DMS 273 (cell line): ENCODE data around the gene ACSM3.
"Not testable (repeated sequence)": the region's sequence is repeated elsewhere in the genome, so short reads cannot be mapped to it uniquely, and the experiment has no call there.

Experiments used
- DNase-seq: peaks from one replicate; lab custom pipeline; 2025; ENCODE audit not compliant: unreplicated experiment; lab: John Stamatoyannopoulos, UW

The ACSM3 gene

GRCh38 chr16:20755799-20756198, 8.0 kb upstream of the ACSM3 start:
- DNase-seq, result not testable (repeated sequence)

DNA sequence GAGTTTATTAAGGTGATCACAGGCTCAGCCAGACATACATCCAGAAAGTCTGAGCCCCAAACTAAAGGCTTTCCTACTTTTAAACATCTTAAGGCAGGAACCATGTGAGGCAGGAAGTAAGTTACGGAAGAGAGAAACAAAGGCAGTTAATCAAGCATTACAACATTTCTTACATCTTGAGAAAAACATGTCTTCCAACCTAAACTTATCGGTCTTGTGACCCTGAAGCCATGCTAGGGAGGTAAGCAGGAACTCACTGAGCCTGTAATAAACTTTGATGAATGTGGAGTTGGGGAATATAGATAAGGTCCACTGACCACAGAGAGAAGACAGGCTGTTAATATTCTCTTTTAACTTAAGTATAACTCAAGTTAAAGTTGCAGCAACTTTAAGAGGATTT, 3.5 kb upstream of the ACSM3 start:
- DNase-seq, result no peak

DNA sequence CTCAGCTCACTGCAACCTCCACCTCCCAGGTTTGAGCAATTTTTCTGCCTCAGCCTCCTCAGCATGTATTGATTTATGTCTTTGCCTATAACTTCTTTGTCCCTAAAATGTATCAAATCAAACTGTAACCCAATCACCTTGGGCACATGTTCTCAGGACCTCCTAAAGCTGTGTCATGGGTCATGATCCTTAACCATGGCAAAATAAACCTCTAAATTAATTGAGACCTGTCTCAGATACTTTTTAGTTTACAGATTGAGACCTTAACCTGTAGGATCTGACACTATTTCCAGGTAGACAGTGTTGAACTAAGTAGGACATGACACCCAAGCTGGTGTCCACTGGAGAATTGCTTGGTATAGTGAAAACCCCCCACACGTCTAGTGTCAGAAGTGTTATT, 2.6 kb upstream of the ACSM3 start:
- DNase-seq, result no peak

GRCh38 chr16:20762404-20763123, 1.2 kb upstream of the ACSM3 start:
- no peak for DNase-seq

DNA sequence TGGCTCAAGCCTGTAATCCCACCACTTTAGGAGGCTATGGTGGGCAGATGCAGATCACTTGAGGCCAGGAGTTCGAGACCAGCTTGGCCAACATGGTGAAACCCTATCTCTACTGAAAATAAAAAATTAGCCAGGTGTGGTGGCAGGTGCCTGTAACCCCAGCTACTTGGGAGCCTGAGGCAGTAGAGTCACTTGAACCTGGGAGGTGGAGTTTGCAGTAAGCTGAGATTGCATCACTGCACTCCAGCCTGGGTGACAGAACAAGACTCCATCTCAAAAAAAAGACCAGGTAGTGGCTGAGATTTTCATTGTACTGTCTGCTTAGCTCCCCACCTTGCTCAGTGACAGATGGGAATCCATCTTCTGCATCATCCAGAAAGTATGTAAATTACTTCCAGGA, 634 bp downstream of the ACSM3 start:
- DNase-seq, result not testable (repeated sequence)

GRCh38 chr16:20765732-20766131, 1.9 kb downstream of the ACSM3 start:
- DNase-seq, result no peak

- no peak for DNase-seq
Observed at GRCh38 chr16:20766294-20766693, 2.5 kb downstream of the ACSM3 start.

DNA sequence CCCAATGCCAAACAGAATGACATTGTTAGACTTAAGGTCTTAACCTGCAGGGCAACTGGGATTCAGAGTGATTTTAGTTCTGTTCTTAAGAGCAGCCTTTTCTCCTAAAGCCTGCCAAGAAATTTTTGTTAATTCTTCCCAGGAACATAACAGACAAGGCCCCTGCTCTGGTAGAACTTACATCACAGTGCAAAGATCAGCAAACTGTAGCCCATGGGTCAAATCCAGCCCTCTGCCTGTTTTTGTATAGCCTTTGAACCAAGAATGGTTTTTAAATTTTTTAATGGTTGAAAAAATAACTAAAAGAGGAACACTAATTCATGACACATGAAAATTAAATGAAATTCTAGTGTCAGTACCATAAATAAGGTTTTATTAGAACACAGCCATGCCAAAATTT, 3.8 kb downstream of the ACSM3 start:
- DNase-seq, result no peak

GRCh38 chr16:20768121-20768520, 4.3 kb downstream of the ACSM3 start:
- no peak for DNase-seq

- no peak for DNase-seq
Observed at GRCh38 chr16:20768818-20769217, 5.0 kb downstream of the ACSM3 start.

DNA sequence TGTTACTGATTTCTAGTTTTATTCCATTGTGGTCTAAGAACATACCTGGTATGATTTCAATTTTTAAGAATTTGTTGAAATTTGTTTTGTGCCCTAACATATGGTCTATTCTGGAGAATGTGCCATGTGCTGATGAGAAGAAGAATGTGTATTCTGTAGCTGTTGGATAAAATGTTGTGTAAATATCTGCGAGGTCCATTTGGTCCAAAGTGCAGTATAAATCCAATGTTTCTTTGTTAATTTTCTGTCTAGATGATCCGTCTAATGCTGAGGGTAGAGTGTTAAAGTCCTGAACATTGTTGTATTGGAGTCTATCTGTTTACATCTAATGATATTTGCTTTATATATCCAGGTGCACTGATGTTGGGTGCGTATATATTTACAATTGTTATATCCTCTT, 9.9 kb downstream of the ACSM3 start:
- no peak for DNase-seq

GRCh38 chr16:20774703-20775362, 11.0 kb downstream of the ACSM3 start:
- peak; percentile 79 for DNase-seq

- DNase-seq, result no peak
Observed at GRCh38 chr16:20781697-20782096, 17.9 kb downstream of the ACSM3 start.

DNA sequence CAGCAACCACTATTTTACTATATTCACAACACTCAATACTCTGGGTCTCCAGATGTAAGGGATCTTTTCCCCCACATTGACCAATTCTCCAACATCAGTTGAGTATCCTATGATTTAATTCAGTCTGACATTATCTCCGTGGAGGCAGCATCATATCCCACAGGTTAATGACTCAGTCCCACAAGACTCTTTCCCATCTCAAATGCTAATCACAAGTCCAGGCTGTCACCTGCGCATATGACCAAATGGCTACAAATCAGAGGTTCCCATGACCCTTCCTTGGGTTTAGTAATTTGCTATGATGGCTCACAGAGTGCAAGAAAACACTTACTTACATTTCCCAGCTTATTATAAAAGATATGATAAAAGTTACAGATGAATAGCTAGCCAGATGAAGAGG, 18.7 kb downstream of the ACSM3 start:
- no peak for DNase-seq

DNA sequence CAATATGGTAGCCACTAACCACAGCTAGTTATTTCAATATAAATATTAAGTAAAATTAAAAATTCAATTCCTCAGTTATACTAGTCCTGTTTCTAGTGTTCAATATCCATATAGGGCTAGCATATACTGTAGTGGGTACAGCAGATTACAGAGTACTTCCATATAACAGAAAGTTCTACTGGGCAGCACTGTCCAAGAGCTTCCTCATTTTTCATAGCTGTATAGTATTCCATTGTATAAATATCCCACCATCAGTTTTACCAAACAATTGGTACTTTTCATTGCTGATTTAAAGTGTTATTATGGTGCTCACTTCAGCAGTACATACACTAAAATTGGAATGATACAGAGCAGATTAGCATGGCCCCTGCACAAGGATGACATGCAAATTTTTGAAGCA, 20.4 kb downstream of the ACSM3 start:
- DNase-seq, result no peak

DNA sequence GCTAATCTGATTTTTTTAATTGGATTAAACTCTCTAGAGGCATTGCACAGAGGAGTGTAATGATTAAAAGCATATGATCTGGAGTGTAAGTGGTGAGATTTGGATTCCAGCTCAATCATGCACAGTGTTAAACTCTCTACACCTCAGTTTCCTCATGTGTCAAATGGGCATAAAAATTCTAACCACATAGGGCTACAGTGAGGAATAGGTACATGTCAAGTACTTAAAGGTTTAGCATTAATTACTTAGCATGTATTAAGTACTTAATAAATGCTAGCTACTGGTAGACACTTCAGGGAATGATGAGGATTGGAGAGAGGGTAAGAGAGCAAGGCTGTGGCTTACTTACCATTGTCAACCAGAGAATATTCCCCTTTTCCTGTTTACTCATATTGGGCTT, 25.3 kb downstream of the ACSM3 start:
- no peak for DNase-seq

- no peak for DNase-seq
Observed at GRCh38 chr16:20791923-20792612, 28.3 kb downstream of the ACSM3 start.

DNA sequence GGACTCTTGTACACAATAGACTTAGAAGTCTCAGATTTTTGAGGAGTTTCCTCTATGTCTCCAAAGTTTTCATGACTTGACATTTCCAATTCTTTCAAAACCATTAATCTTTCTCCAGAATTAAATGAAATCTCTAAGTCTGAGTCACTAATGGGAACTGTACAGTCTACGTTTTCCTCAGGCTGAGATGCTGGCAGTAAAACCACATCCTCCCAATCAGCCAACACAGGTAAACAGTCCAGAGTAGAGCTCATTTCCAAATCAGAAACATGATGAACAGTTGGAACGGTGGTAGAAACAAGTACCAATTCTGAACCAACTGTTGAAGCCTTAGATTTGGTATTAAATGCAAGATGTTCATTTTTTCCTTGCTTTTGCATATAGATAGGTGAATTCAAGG, 34.5 kb downstream of the ACSM3 start:
- DNase-seq, result no peak

- peak; percentile 59 for DNase-seq
Observed at GRCh38 chr16:20799599-20799998, 35.8 kb downstream of the ACSM3 start.

DNA sequence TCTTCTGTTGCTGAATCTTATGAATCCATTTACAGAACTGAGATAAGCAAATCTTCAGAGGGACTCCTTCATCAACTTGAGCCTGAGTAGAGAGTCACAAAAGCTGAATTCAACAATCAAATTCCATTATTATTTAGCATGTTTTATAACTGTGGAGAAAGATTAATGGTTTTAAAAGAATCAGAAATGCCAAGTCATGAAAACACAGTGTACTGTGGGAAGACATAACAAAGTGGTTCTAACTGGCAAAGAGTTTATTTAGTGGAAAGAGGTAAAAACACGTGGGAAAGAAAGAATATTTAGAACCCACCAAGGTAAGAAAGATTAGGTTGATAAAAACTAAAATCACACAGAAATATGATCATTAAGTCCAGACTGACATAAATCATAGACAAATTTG, 37.5 kb downstream of the ACSM3 start:
- no peak for DNase-seq

DNA sequence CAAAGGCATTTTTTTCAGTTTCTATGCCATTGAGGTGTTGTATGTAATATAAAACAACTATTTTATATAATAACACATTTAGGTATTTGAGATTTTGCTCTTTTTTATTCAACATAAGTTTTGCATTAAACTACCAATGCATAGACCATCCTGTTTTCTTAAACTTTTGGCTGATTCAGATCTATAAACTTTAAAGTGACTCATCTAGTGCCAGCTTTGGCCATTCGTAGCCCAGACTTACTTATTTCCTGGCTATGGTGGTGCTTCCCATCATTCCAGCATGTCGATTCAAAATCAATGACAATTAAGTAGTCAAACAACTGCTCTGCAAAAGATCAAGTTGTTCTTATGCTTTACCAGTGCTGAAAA, 39.4 kb downstream of the ACSM3 start:
- no peak for DNase-seq

DNA sequence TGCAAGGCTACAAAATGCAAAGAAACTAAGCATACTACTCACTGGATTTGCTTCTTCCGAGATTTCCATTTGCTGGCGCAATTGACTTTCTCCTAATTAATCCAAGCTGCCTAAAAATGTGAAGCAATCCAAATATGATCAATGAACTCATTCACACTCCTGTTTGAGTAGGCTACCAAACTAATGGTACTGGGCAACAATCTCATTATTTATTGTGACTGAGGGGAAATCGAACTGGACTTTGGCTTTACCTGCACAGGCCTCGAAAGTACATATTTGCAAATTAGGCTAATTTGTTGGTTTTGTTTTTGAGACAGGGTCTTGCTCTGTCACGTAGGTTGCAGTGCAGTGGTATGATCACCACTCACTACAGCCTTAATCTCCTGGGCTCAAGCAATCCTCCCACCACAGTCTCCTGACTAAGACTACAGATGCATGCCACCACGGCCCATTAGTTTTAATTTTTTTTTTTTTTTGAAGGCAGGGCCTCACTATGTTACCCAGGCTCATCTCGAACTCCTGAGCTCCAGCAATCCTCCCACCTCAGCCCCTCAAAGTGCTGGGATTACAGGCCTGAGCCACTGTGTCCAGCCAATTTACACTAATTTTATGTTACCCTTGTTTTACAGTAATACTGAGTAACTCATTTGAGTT, 39.9 kb downstream of the ACSM3 start:
- no peak for DNase-seq
